ENCODE results near the gene JMJD6. TPM values are rescaled to one million over a fixed set of nuclear protein-coding genes. Genes with fewer than 3 reads are reported as not detected.
"Not testable (repeated sequence)": the region's sequence is repeated elsewhere in the genome, so short reads cannot be mapped to it uniquely, and the experiment has no call there.

The JMJD6 gene
- total RNA-seq, 2 donors from 2014 or later = 17.7 to 40.5 TPM

DNA sequence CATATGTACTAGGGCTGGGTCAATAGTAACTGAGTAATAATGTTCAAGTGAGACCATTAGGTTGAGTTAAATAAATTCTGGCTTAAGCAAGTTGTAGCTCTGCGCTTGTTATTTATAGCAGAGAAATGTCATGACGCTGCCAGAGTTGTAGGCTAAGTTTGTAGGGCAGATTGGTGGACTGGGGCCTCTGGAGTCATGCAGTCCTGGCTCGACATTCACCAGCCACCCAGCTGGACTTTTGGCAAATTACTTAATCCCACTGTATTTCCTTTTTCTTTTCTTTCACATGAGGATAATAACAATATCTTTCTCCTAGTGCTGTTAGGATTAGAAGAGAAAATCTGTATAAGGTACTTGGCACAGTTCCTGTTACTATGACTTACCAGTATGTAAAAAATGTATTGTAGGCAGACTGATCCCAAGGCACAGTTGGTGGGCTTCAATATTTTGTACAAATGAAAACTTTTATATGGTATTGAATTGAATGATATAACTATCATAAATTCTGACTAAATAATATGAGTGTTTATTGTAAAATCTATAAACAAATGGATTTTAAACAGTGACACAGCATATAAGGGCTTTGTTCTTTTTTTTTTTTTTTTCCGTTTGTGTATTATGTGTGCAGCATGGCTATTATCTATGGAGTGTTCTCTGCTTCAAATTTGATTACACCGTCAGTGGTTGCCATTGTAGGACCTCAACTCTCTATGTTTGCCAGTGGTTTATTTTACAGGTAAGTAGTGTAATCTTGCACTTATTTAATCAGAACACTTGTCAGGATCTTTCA, 14.1 kb upstream of the JMJD6 start:
- no peak for DNase-seq (ENCODE audit: low spot score)
- H3K4me3 ChIP-seq = no peak overlapping the region
- no peaks in the 10 kb centered on the region for H3K36me3 ChIP-seq
- no peak overlapping the region for H3K27ac ChIP-seq
- TF ChIP-seq POLR2AphosphoS5 (IDR thresholded peaks at IDR 0.05) (no peak), POLR2A (IDR thresholded peaks at IDR 0.05) (no peak), CTCF (IDR thresholded peaks at IDR 0.05) (no peak)
- H3K4me1 ChIP-seq (replicated peaks) = peaks cover 4% of the 10 kb centered on the region
- intact Hi-C loops (cut with DNase I) = no loop called here
- H3K27me3 ChIP-seq (replicated peaks; ENCODE audit: insufficient read depth) = no peaks in the 10 kb centered on the region
- H3K9me3 ChIP-seq = no peaks in the 10 kb centered on the region
- 56% methylated on average over 5 of the region's 5 CpGs for WGBS

DNA sequence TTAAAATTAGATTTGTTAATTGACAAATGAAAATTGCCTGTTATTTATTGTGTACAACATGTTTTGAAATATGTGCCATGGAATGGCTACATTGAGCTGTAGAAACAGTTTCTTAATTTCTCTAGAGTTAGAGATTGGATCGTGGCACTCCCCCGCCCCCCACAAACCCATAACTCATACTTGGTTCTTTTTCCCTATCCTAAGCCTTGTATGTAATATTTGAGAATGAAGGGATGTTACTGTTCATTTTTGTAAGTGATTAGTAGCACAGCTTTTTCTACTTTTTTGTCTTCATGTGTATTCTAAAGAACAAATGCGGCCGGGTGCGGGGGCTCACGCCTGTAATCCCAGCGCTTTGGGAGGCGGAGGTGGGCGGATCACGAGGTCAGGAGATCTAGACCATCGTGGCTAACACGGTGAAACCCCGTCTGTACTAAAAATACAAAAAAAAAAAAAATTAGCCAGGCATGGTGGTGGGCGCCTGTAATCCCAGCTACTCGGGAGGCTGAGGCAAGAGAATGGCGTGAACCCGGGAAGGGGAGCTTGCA, 13.2 kb upstream of the JMJD6 start:
- H3K27ac ChIP-seq; H3K27me3 ChIP-seq (replicated peaks; ENCODE audit: insufficient read depth); H3K36me3 ChIP-seq; H3K9me3 ChIP-seq; DNase-seq (ENCODE audit: low spot score); H3K4me1 ChIP-seq (replicated peaks); intact Hi-C loops (cut with DNase I); H3K4me3 ChIP-seq: not testable (repeated sequence)
- 93% methylated on average over 17 of the region's 17 CpGs for WGBS

- H3K27ac ChIP-seq = peak overlapping the region; percentile 100
- TF ChIP-seq POLR2AphosphoS5 (IDR thresholded peaks at IDR 0.05) (no peak), CTCF (IDR thresholded peaks at IDR 0.05) (no peak), POLR2A (IDR thresholded peaks at IDR 0.05) (no peak)
- H3K27me3 ChIP-seq (replicated peaks; ENCODE audit: insufficient read depth) = no peaks in the 10 kb centered on the region
- H3K4me3 ChIP-seq = peak overlapping the region; percentile 99
- no peaks in the 10 kb centered on the region for H3K36me3 ChIP-seq
- DNase-seq (ENCODE audit: low spot score) = no peak
- H3K9me3 ChIP-seq = no peaks in the 10 kb centered on the region
- WGBS = under 1% methylated on average over 7 of the region's 7 CpGs
- peaks cover 10% of the 10 kb centered on the region for H3K4me1 ChIP-seq (replicated peaks)
- intact Hi-C loops (cut with DNase I) = no loop called here
Observed at GRCh38 chr17:76738468-76738850, 12.1 kb upstream of the JMJD6 start.

DNA sequence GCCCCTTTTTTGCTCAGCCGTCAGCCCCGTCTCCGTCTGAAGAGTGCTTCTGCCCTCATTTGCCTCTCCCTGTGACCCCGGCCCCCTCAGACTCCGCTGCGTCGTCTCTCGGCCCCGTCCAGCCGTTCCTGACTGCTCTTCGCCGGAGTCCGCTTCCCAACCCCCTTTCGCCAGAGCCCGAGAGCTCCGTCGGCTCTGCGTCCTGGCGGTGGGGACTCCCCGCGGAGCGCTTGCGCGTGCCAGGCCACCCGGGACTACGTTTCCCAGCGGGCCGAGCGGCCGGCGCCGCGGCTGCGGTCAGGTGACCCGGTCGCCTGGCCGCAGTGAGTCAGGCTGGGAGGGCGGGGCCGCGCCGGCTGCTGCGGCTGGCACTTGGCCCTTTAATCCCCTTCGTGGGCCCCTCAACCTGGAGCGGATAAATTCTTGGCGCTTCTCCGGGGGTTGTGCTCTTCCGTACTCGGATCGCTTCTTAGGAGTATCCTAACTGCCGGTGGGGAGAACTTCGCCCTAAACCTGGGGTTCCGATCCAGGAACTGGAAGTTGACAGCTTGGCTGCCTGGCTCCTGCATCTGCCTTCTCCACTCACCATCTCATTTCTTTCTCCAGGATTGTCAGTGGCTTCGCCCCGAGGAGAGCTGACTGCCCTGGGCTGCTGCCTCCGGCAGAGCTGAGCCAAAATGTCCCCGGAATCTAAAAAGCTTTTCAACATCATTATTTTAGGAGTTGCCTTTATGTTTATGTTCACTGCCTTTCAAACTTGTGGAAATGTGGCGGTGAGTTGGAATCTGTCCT, 11.5 kb upstream of the JMJD6 start, which contains the start of gene MFSD11:
Gene MFSD11, plus strand, starts transcription at position 444 of the 792 bp plus-strand sequence. Its CDS starts 234 bp downstream, at position 678.
- Histone ChIP-seq H3K4me3 (peak within 1 kb of the TSS; percentile 99), H3K36me3 (no peaks in the 10 kb centered on the region), H3K9me3 (no peaks in the 10 kb centered on the region), H3K27me3 (replicated peaks; ENCODE audit: insufficient read depth) (no peaks in the 10 kb centered on the region), H3K4me1 (replicated peaks) (peaks cover 10% of the 10 kb centered on the region), H3K27ac (peak within 1 kb of the TSS; percentile 100)
- intact Hi-C loops (cut with DNase I) = no loop called here
- TF ChIP-seq POLR2A (IDR thresholded peaks at IDR 0.05) = peak; percentile 54
- peak in 1 of 4 experiments; percentile 35 for TF ChIP-seq CTCF (IDR thresholded peaks at IDR 0.05)
- TF ChIP-seq POLR2AphosphoS5 (IDR thresholded peaks at IDR 0.05) = no peak
- WGBS = under 1% methylated on average over 47 of the region's 57 CpGs
- peak; percentile 88 for DNase-seq (ENCODE audit: low spot score)

GRCh38 chr17:76737082-76737675, 10.8 kb upstream of the JMJD6 start, which contains the start of gene SRSF2:
Gene SRSF2, minus strand, starts transcription at chr17:76737331. Its CDS starts 171 bp downstream, at chr17:76737160.
- Histone ChIP-seq H3K27me3 (replicated peaks; ENCODE audit: insufficient read depth) (no peaks in the 10 kb centered on the region), H3K9me3 (no peaks in the 10 kb centered on the region), H3K27ac (peak within 1 kb of the TSS; percentile 100), H3K4me3 (peak within 1 kb of the TSS; percentile 99), H3K36me3 (no peaks in the 10 kb centered on the region), H3K4me1 (replicated peaks) (peaks cover 10% of the 10 kb centered on the region)
- intact Hi-C loops (cut with DNase I) = no loop called here
- TF ChIP-seq CTCF (IDR thresholded peaks at IDR 0.05) (no peak), POLR2AphosphoS5 (IDR thresholded peaks at IDR 0.05) (peak; percentile 97), POLR2A (IDR thresholded peaks at IDR 0.05) (peak; percentile 100)
- DNase-seq (ENCODE audit: low spot score) = peak; percentile 97
- under 1% methylated on average over 59 of the region's 60 CpGs for WGBS
